Regular cardiac myocyte (primary cell): Measurements from ENCODE around the gene CCRL2. TPM values are rescaled to one million over a fixed set of nuclear protein-coding genes. Genes with fewer than 3 reads are reported as not detected.

Source experiments
- total RNA-seq: library from RNA; depleted of rRNA; stranded (reverse); fragments of >200 nt; gene quantifications from 2 replicates; pipeline ENCODE4 v1.2.3, GENCODE V29; 2014

The CCRL2 gene, protein sequence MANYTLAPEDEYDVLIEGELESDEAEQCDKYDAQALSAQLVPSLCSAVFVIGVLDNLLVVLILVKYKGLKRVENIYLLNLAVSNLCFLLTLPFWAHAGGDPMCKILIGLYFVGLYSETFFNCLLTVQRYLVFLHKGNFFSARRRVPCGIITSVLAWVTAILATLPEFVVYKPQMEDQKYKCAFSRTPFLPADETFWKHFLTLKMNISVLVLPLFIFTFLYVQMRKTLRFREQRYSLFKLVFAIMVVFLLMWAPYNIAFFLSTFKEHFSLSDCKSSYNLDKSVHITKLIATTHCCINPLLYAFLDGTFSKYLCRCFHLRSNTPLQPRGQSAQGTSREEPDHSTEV
- total RNA-seq = 0.19 and 0.28 TPM in 2 replicates

DNA sequence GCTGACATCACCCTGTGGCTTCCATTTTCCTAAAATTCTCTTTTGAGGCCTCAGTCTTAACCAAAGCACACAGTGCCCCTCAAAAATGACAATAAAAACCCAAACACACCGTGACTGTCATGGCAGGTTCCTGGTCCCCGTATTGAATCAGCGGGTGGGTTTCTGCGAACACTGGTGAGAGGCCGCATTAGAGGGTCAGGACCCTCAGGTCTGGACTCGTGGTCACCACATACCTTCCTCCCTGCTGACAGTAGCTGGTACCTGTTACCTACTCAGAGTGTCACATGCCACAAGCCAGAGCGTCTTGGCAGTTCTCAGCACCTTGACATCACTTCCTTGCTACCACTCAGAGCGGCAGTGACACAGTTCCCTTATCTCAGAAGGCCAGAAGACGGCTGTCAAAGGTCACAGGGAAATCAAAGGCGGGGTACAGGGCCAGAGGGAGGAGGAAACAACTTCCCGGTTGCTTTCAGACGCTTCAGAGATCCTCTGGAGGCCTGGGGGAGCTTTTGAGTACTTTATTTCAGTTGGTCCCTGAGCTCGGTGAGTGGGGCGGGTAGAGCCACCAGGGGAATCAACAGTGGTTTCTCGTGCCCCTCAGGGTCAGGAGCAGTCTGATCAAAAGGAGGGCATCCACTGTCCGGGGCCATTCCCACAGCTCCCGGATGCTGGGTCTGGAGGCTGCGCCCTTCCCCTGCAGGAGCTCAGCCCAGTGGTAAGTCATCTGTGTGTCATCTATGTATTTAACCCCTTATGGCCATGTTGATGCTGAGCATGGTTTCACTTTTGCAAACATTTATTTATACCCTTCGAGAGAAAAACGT lies at the start of gene CCRL2, which contains the start of gene CCR5AS:
TSS of gene CCRL2 (plus strand) at position 472 of the 824 bp plus-strand sequence. CDS start 821 bp downstream, outside the sequence.
TSS of gene CCR5AS (minus strand) at position 279 of the 824 bp plus-strand sequence.

GRCh38 chr3:46370839-46371518 lies 36.1 kb upstream of the CCRL2 start, which contains the start of gene CCR5:
Gene CCR5 (plus strand): TSS chr3:46370946. CDS start chr3:46372903, 1,957 bp downstream.

Other genes with a start within 250 kb of the CCRL2 start
- under 0.01 and 0.28 TPM in 2 replicates for gene CCR1, start 198.9 kb upstream of the CCRL2 start, total RNA-seq
- not detected in 2 replicates for gene CCR3, start 164.8 kb upstream of the CCRL2 start, total RNA-seq
- gene CCR2, start 53.1 kb upstream of the CCRL2 start, total RNA-seq = not detected in 2 replicates
- not detected in 2 replicates for gene CCR5, start 36.3 kb upstream of the CCRL2 start, total RNA-seq
- 0.38 and 2.0 TPM in 2 replicates for gene LTF, start 57.6 kb downstream of the CCRL2 start, total RNA-seq
- not detected in 2 replicates for gene RTP3, start 90.7 kb downstream of the CCRL2 start, total RNA-seq
- gene LRRC2, start 159.0 kb downstream of the CCRL2 start, total RNA-seq = 3.6 and 5.4 TPM in 2 replicates
- not detected in 2 replicates for gene FAM240A, start 205.3 kb downstream of the CCRL2 start, total RNA-seq